Measurements from ENCODE around the gene CDC37L1. TPM values are rescaled to one million over a fixed set of nuclear protein-coding genes. Genes with fewer than 3 reads are reported as not detected.

CDC37L1 gene
- total RNA-seq, 1 donor from 2014 or later: 15.9 TPM

DNA sequence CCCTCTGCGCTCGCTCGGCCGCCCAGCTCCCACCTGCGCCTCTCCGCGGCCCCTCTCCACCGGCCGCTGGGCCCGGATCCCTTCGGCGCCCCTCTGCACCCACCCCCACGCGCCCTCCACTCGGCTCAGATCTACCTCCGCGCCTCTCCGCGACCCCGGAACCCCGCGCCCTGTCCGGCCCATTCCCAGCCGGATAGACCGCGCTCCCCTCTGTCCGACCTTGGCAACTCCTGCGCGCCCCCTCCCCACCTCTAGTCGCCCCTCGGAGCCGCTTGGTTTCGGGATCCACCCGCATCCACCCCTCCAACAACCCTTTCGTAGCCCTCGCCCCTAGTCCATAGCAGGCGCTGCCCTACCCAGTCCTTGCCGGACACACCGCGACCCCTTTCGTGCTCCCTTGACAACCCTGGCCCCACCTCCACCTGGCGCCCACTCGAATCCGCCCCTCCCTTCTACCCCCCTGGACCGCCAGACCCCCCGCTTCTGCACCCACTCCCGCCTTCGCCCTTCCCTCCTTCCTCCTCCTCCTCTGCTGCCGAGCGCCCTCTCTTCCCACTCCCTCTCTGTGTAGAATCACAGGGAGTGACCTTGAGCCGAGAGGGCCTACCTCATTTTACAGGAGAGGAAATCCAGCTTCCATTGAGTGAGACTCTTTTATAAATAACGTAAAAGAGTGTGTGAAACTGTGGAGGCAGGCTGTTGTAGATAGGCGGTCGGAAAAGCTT lies 62.2 kb downstream of the CDC37L1 start:
- Histone ChIP-seq H3K4me3 (ENCODE audit: low read depth, low read length) (peak overlapping the region; percentile 97), H3K27me3 (ENCODE audit: control insufficient read depth, insufficient read depth, low read length) (no peaks in the 10 kb centered on the region), H3K36me3 (ENCODE audit: control insufficient read depth, insufficient read depth, low read length) (no peaks in the 10 kb centered on the region)
- TF ChIP-seq, protein P1, sequence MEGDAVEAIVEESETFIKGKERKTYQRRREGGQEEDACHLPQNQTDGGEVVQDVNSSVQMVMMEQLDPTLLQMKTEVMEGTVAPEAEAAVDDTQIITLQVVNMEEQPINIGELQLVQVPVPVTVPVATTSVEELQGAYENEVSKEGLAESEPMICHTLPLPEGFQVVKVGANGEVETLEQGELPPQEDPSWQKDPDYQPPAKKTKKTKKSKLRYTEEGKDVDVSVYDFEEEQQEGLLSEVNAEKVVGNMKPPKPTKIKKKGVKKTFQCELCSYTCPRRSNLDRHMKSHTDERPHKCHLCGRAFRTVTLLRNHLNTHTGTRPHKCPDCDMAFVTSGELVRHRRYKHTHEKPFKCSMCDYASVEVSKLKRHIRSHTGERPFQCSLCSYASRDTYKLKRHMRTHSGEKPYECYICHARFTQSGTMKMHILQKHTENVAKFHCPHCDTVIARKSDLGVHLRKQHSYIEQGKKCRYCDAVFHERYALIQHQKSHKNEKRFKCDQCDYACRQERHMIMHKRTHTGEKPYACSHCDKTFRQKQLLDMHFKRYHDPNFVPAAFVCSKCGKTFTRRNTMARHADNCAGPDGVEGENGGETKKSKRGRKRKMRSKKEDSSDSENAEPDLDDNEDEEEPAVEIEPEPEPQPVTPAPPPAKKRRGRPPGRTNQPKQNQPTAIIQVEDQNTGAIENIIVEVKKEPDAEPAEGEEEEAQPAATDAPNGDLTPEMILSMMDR (IDR thresholded peaks at IDR 0.05; ENCODE audit: insufficient read depth, low read length, poor library complexity, severe bottlenecking): no peak
- no peak for DNase-seq (ENCODE audit: low read depth)

GRCh38 chr9:4742246-4742645 lies 62.9 kb downstream of the CDC37L1 start:
- DNase-seq (ENCODE audit: low read depth): no peak

DNA sequence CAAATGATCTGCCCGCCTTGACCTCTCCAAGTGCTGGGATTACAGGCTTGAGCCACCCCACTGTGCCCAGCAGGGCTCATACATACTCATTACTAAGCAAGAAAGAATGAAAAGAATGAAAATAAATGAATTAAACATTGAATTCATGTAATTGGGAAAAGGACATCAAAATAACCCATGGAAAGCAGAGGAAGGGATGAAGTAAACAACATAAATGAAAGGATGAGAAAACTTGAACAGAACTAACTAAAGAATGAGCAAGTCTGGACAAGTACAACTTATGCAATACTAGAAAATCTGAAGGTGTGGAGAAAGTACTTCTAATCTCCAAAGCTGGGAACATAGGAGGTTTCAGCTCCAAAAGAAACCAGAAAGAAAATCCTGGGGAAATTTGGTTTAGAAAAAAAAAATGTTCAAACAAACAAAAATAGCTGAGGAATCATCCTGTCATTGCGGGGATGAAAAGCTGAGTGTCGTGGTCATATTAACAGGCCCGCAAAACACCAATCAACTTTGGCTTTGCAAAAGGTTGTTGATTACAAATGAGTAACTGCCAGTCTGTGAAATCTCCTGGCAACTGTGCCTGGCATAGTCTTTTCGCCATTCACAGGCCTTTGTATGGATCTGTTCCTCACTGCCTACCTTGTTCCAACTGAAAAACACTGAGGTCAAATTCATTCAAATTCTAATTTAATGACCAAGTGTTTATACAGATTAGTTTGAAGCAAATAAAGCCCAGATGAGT lies 63.9 kb downstream of the CDC37L1 start:
- no peaks in the 10 kb centered on the region for H3K27me3 ChIP-seq (ENCODE audit: control insufficient read depth, insufficient read depth, low read length)
- DNase-seq (ENCODE audit: low read depth): no peak
- H3K4me3 ChIP-seq (ENCODE audit: low read depth, low read length): no peak overlapping the region
- no peaks in the 10 kb centered on the region for H3K36me3 ChIP-seq (ENCODE audit: control insufficient read depth, insufficient read depth, low read length)
- TF ChIP-seq, protein P1 (IDR thresholded peaks at IDR 0.05; ENCODE audit: insufficient read depth, low read length, poor library complexity, severe bottlenecking): no peak

More at GRCh38 chr9:4742246-4742645, 62.9 kb downstream of the CDC37L1 start:
- Histone ChIP-seq H3K27me3 (ENCODE audit: control insufficient read depth, insufficient read depth, low read length) (no peaks in the 10 kb centered on the region), H3K36me3 (ENCODE audit: control insufficient read depth, insufficient read depth, low read length) (no peaks in the 10 kb centered on the region), H3K4me3 (ENCODE audit: low read depth, low read length) (peak overlapping the region; percentile 97)
- TF ChIP-seq, protein P1 (IDR thresholded peaks at IDR 0.05; ENCODE audit: insufficient read depth, low read length, poor library complexity, severe bottlenecking): no peak

DNA sequence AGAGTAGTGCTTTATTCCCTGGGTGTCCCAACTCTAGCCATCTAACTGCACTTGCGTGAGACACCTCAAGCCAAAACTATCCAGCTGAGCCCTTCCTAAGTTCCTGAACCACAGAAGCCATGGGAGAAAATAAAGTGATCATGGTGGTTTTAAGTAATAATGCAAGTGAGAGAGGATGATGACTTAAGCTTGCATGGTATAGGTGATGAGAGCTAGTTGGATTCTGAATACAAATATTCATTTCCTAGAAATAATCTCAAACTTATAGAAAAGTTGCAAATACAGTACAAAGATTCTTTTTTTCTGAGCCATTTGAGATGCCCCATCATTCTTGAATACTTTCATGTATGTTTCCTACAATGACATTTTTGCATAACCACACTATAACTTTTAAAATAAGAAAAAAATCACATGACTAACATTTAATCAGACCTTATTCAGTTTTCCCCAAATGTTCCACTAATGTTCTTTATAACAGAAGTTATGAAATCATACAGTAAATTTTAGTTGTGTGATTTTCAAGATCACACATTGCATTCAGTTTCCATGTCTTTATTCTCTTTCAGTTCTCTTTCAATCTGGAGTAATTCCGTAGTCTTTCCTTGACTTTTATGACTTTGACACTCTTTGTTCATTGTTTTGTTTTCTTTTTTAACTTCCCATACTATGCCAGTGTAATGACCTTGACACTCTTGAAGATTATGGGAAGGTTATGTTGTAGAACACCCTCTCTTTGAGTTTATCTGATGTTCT lies 67.1 kb downstream of the CDC37L1 start:
- DNase-seq (ENCODE audit: low read depth): no peak
- TF ChIP-seq, protein P1 (IDR thresholded peaks at IDR 0.05; ENCODE audit: insufficient read depth, low read length, poor library complexity, severe bottlenecking): no peak
- Histone ChIP-seq H3K36me3 (ENCODE audit: control insufficient read depth, insufficient read depth, low read length) (no peaks in the 10 kb centered on the region), H3K4me3 (ENCODE audit: low read depth, low read length) (no peak overlapping the region), H3K27me3 (ENCODE audit: control insufficient read depth, insufficient read depth, low read length) (no peaks in the 10 kb centered on the region)

- Histone ChIP-seq H3K27me3 (ENCODE audit: control insufficient read depth, insufficient read depth, low read length) (no peaks in the 10 kb centered on the region), H3K36me3 (ENCODE audit: control insufficient read depth, insufficient read depth, low read length) (no peaks in the 10 kb centered on the region), H3K4me3 (ENCODE audit: low read depth, low read length) (no peak overlapping the region)
- TF ChIP-seq, protein P1 (IDR thresholded peaks at IDR 0.05; ENCODE audit: insufficient read depth, low read length, poor library complexity, severe bottlenecking): no peak
- DNase-seq (ENCODE audit: low read depth): no peak
Measured at GRCh38 chr9:4748612-4749011, 69.2 kb downstream of the CDC37L1 start.
